ENCODE results near the gene UNC13D.

UNC13D gene

GRCh38 chr17:75849724-75850123 is 5.5 kb upstream of the UNC13D start:
- no peak for FAIRE-seq

GRCh38 chr17:75849279-75849646 is 5.1 kb upstream of the UNC13D start:
- no peak for FAIRE-seq

GRCh38 chr17:75848523-75849278 is 4.5 kb upstream of the UNC13D start:
- peak; percentile 48 for FAIRE-seq

DNA sequence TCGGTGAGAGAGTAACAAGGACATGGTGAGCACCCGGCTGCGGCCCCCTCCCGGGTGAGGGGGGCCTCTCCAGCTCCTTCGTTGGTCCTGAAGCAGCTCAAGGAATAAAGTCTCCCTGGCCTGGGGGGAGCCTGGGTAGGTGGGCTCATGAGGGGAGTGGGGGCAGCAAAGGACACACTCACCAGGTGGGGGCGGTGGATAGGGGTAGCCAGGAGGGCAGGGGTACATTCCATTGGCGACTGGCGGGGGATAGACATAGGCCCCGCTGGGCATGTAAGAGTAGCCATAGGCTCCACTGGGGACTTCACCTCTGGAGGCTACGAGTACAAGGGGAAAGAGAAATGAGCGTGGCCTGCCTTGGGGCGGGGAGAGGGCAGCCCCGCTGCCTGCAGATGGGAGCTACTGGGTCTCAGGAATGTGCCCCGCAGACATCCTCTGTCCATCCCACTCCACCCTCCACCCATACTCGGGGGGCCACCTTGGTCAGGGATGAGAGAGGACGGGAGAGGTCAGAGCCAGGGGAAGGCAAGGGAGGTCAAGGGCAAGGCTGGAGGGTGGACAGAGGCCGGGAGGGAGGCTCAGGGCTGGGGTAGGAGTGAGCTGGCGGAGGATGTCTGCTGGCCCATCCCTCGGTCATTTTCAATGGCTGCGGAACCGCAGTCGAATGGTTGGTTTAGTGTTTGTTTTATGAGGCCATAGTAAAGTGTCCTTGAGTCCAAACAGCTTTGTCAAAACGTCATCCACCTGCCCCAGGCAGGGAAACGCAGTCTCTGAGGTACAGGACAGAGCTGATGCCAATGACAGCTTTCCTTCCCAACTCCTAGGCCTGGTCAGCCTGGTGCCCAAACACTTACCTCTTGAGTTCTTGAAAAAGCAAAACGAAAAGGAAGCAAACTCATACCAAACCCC is 3.7 kb upstream of the UNC13D start:
- FAIRE-seq, result no peak

- no peak for FAIRE-seq
These were observed 2.7 kb upstream of the UNC13D start for GRCh38 chr17:75846692-75847613.

DNA sequence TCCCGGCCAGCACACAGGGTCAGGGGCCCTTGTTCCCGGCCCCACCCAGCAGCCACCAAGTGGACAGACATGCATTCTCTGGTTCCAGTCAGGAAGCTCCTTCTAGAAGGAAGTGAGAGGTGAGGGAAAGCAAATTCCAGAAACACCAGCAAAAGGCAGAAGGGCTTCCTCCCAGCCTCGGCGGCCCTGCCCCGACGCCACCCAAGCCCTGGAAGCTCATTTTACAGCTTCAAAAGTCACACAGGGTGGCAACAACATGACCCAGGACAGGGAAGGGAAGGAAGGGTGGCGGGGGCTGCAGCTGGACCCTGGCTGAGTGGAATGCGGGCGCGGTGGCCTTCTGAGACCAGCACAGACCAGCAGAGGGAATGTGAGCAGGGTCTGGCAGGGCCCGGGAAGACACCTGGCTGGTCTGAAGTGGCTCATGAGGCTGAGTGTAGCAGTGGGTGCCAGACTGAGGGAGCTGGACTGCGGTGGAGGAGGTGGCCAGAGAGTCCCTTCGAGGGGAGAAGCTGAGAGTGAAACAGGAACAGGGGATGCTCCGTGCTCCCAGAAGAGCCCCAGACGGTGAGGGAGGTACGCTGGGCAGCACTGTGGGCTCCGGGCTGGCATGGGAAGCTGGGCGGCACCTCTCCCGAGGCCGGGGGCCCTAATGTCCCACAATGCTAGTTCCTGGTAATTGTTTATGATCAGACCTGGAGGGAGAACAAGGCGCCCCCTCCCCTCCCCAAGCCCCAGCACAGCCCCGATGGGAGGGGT is 1.9 kb upstream of the UNC13D start:
- FAIRE-seq, result no peak

- no peak for FAIRE-seq
These were observed 981 bp upstream of the UNC13D start for GRCh38 chr17:75845058-75845711.

DNA sequence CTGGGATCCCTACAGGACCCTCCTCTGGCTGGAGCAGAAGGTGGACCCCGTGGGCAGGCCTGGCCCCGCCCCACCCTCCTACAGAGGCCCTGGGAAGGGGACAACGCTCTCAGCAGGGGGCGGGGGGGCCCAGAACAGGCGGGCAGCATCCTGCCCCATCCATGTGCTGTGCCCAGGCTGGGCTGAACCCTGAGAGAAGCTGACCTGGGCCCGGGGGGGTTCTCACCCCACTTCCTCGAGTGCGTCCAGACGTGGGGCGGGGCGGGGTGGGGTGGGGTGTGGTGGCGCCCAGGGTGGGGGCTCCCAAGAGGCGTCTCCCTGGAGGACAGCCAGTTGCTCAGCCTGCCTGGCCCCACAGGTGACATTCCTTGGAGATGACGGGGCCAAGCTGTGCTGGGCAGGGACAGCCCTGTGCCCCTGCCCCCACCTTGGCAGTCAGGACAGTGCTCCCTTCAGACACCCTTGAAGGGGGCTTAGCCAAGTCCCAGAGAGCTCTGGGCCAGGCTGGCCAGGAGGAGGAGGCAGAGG is 390 bp upstream of the UNC13D start:
- no peak for FAIRE-seq

- FAIRE-seq, result no peak
These were observed 1.1 kb downstream of the UNC13D start for GRCh38 chr17:75842963-75843576.

- no peak for FAIRE-seq
These were observed 1.8 kb downstream of the UNC13D start for GRCh38 chr17:75842411-75842810.

- FAIRE-seq, result no peak
These were observed 3.4 kb downstream of the UNC13D start for GRCh38 chr17:75840799-75841164.

DNA sequence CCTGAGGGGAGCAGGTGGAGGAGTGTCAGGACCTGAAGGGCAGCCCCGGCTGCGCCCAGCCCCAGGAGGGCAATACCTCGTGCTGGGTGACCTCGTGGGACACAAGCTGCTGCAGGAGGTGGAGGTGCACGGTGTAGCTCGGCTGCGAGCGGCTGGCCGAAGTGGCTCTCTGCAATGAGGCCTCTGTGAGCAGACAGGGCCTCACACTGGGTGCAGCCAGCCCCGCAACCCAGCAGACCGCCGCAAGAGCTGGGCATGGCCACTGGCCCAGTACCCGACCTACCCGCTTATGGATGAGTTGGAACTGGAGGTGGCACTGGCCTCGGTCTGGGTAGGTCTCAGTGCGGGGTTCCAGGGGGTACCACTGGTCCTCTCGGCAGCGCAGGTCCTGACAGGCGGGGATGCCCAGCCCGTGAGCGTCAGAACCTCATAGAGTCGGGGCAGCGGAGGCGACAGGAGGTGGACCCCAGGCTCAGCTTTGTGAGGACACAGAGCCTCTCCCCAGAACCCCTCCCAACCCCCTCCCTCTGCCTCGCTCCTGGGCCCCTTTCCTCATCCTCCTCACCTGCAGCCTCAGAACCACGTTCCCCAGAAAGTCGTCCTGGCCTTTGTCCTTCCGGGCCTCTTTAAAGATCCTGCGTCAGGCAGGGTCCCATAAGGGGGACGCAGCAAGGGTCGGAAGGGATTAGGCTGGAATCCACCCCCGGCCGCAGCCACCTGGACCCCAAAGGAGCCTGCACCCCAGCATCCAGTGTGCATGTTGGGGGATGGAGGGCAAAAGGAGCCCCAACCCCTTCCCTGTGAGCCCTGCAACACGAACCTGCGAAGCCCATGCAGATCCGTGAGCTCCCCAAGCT is 4.0 kb downstream of the UNC13D start:
- FAIRE-seq, result no peak

- no peak for FAIRE-seq
These were observed 5.8 kb downstream of the UNC13D start for GRCh38 chr17:75838410-75838809.

DNA sequence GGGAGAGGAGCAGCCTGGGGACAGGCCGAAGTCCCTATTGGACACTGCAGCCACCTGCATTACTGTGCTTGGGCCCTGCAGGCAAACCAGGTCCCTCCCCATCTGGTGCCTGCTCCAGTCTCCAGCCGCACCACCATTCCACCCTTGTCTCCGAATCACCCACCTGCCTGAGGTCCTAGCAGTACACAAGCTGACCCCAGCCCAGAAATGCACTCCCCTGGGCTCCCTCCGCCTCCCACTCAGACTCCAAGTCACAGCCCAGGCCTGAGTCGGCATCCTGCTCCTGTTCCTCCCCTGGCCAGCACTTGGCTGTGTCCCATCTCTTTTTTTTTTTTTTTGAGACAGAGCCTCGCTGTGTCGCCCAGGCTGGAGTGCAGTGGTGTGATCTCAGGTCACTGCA is 6.3 kb downstream of the UNC13D start:
- FAIRE-seq, result no peak

DNA sequence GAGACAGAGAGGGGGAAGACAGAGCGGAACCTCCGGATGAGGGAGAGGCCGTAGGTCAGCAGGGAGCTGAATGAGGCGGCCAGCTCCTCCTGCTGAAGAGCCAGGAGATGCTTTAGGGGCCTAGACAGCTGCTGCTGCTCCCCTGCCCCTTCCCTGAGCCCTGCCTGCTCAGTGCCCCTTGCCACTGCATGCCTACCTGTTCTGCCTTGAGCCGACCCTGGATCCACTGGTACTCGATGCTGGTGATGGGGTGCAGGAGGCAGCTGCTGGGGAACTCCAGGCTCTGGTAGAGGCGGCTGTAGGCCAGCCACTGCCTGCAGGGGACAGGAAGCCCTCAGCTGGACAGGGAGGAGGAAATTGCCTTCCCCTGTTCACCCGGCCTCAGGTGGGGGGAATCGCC is 7.6 kb downstream of the UNC13D start:
- no peak for FAIRE-seq

- FAIRE-seq, result no peak
These were observed 8.6 kb downstream of the UNC13D start for GRCh38 chr17:75835654-75835987.

GRCh38 chr17:75834928-75835653 is 9.1 kb downstream of the UNC13D start:
- no peak for FAIRE-seq

DNA sequence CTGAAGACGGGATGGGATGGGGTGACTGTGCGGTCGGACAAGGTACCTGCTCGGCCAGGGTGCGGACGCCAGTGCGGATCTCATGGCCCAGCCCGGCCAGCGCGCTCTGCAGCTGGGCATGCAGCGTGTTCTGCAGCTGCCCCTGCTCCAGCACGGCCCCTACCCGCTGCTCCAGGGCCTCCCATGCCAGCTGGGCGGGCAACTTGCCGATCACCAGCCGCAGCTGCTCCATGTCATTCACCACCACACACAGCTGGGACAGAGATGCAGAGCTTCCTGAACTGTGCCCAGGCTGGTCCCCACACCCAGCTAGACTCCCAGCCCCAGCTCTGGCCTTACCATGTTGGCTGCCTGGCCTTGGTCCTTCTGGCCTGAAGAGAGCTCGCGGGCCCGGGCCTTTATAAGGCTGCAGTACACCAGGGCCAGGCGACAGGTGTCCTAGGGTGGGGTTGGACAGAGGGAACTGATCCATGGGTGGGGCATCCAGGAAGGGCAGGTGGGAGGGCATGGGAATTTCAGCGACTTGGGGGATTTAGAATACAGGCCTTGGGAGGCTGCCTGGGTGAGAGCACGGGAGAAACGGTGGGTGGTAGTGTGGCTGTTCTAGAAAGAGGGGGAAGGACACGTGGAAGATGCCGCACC is 9.8 kb downstream of the UNC13D start:
- FAIRE-seq, result no peak
